Globus pallidus (tissue), 1 donor: ENCODE measurements around the gene NEDD8.

Experiments
- DNase-seq: peaks from one replicate; pipeline ENCODE4 v3.0.0-alpha.2; 2015; ENCODE audit warnings: low spot score

NEDD8 gene

DNA sequence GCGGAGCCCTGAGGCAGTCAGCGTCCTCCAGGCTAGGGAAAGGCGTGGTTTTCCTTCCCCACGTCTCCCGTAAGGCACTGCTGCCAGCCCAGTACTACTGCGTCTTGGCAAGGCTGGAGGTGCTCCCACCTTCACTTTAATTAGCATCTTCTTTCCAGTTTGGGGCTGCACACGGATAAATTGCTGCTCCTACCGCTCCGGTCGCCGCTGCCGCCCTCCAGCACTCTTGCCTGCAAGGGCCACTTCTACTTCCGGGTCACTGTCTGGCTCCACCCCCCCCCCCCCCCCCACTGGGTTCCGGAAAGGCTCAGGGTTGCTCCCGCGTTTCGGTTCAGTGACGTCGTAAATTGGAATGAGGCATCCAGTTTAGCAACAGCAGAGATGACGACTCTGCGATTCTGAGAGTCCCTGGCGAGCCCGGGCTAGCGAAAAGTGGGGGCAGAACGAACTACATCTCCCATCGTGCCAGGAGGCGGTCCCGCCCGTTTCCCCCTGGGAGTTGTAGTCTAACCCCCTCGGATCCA lies at the start of gene NEDD8:
Gene NEDD8 (minus strand): TSS at position 247 of the 524 bp plus-strand sequence. CDS start 100 bp downstream, at position 147.
- peak; percentile 95 for DNase-seq

DNA sequence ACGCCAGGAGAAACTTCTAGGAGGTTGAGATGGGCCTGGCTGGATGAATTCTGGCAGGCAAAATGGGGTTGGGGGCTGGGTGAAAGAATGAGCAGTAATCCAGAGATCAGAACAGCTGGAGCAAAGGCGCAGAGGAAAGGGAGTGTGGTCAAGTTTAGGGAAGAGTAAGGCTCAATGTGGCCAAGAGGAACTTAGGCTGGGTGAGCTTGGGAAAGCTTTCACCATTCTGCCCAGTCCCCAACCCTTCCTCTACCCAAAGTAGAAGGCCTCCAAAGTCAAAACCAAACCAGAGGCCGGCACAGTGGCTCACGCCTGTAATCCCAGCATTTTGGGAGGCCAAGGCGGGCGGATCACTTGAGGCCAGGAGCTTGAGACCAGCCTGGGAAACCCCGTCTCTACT lies 49.5 kb upstream of the NEDD8 start:
- no peak for DNase-seq

DNA sequence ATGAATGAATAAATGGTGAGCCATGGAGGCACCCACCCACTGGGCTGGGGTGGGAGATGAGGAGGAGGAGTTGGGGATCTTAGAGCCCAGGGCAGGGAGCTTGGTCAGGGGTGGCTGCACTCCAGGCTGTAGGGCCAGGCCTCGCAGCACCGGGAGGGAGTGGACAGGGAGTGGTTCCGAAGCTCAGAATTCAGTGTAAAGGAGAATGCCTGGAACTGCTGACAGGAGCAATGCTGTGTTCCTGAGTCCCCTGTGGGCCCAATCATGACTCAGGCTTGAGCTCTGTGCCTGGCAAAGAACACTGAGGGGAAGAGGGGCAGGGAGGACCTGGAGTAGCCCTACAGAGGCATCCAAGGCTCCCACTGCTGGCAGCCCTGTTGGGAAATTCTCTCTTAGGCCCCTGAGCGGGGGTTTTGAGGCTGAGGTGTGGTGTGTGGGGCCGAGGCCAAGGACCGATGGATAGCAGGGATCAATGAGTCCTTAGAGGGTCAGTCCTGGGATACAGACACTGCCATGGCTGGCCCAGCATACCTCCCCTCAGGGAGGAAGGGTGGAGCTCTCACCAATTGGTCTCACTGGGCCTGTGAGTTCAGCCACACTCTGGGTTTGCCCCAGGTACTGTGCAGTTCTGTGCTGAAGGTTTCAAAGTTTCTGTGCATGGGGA lies 48.8 kb upstream of the NEDD8 start:
- DNase-seq: no peak

DNA sequence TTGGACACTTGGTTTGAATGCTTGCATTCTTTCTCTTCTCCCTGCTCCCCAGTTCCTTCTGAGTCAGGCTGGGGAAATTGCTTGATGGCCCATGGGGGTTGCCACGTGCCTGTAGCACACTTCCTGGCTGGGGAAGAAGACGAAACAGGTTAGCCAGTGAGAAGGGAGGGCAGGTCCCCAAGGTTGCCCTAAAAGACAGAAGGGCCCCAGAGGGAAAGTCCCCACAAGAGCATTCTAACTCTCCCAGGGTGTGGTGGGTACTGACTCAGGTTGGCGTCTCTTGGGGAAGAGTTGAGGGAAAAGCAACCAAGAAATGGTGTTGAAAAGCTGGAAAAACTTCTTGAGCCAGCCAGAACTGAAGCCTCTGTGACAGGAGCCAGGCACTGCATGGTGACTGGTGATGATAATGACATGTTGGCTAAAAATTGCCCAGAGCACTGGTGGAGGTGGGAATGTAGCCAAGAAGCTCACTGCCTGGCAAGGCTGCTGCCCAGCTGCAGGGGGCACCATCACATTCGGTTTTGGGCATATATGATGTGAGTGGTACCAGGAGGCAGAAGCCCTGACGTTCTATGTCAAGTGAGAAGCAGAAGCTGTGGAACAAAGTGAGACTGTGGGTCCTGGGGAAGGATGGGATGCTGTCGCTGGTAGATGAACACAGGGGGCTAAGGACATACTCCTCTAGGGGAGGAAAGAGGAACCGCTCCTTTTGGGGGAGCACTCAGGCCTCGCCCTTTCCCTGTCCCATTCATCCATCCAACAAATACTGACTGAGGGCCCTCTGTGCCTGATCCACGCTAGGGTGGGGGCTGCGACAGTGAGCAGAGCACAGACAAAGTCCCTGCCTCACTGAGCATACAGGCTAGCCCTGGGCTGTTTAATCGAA lies 47.4 kb upstream of the NEDD8 start:
- DNase-seq: peak; percentile 81

DNA sequence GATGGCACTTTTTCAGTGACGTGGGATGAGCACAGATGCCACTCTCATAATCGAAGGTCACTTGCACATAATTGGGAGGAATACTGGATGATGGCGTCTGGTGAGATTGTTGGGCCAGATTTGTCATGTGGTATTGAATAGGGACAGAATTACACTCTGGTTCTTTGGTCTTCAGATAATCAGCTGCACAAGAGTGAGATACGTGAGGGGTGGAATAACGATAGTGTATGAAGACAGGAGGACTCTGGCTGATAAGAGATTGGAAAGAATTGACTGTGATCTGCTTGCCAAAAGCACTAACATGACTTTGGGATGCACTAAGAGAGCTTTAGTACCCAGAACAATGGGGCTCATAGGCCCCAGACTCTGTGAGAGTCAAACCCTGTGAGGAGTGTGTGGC lies 46.3 kb upstream of the NEDD8 start:
- no peak for DNase-seq

DNA sequence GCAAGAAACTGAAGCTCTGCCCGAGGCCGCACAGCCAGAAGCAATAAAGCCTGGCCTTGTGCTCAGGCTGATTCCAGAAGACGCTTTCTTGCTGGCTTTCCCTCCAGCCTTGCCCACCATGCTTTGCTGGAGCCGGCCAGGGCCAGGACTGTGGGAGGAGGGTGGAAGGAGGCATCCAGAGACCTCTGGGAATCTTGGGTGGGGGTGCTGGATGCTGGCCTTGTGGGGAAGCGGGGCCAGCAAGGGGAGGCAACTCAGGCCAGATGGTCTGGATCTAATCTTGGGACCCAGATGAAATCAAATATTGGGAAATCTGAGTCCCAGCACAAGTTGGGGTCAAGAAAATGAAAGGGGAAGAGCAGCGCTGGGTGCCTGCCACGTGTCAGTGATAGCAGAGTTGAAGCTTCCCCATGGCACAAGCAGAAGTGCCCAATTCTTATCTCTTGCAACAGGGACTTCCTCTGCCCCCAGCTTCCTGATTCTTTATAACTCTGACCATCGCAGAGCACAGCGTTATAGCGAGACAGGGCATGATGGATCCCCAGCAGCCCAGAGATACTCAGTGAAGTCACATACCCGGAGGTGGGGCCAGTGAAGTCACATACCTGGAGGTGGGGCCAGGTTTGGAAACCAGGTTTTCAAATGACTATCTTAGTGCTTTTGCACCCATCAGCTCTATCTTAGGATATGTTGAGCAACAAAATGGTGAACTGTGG lies 45.6 kb upstream of the NEDD8 start:
- DNase-seq: peak; percentile 42

DNA sequence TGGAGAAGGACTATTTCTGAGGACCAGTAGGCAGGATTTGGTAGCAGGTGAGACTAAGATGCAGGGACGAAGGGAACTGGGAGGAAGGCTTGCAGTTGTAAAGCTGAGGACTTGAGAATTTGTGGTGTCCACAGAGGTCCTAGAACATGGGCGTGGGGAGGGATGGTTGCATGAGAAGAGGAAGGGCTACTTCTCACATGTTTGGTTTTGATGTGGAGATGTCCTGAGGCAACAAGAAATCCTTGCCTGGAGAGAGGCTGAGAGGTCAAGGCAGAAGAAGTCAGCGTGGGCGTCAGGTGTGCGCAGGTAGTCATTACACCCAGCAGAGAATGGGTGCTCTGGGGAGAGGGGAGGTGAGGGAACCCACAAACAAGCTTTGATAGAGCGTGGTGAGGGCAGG lies 44.9 kb upstream of the NEDD8 start:
- DNase-seq: no peak

DNA sequence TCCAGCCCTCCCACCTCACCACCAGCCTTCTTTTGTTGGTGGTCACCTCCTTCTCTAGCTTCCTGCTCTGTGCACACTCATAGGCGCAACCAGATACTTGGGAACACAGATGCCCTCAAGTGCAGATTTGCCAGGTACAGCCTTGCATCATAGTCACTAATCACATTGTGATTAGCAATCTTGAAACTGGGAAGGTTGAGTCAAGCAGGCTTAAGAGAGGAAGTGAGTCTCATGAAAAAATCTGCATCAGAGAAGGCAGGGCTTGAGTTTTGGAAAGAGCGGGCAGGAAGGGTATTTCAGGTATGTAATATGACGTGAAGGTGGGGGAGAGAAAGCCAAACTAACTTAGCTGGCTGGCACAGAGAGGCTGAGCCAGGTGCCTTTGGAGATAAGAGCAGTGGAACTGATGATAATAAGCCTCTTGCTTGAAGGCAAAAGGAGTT lies 42.0 kb upstream of the NEDD8 start:
- peak; percentile 43 for DNase-seq

DNA sequence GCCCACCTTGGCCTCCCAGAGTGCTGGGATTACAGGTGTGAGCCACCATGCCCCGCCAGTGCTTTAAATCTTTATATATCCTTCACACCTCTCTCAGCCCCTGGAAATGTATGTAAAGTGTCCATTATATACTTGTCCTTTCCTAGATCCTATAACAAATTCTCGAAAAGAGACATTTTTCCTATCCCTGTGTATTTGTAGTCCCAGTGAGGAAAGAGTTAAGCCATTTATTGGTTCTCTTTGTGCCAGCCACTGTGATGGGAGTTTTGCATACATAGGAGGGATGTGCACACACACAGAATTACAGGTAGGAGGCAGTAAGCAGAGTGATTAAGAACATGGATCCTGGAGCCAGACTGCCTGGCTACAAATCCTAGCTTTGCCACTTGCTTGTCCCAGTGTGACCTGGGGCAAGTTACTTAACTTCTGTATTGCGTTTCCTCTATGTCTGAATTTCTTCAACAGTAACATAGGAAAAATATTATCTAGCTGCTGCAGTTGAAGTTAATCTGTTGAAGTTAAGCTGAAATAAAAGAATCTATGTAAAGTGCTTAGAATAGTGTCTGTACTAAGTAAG lies 41.3 kb upstream of the NEDD8 start:
- DNase-seq: no peak

DNA sequence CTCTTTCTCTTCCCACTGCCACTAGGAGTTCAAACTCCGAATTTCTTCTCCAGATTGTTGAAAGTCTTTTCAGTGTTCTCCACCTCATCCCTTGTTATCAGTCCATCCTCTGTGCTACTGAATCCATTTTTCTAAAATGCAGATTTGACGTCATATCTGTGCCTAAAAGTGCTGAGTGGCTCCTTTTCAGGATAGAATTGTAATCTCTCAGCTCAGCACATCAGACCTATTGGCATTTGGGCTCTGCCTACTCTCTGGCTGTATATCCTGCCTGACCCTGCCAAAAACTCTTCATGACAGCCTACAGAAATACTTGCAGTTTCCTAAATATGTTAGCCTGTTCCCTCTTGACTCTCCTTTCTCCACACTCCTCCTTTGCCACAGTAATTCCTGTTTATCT lies 40.3 kb upstream of the NEDD8 start:
- DNase-seq: no peak

DNA sequence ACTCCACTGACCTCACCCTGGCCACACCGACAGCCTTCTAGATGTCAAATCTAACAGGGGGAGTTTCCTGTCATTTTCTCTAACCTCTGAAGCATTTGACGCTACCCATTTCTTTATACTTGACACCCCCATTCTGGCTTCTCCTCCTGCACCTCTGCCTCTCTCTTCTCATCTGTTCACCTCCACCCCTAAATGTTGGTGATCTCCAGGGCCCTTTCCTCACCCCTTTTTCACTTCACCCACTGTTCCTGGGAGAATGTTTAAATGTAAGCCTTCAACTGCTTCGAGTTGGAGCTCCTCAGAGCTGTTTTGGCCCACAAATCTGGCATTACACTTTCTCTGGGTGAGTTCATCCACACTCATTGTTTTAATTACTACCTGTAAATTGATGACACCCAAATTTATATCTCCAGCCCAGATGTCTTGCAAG lies 39.7 kb upstream of the NEDD8 start:
- no peak for DNase-seq

DNA sequence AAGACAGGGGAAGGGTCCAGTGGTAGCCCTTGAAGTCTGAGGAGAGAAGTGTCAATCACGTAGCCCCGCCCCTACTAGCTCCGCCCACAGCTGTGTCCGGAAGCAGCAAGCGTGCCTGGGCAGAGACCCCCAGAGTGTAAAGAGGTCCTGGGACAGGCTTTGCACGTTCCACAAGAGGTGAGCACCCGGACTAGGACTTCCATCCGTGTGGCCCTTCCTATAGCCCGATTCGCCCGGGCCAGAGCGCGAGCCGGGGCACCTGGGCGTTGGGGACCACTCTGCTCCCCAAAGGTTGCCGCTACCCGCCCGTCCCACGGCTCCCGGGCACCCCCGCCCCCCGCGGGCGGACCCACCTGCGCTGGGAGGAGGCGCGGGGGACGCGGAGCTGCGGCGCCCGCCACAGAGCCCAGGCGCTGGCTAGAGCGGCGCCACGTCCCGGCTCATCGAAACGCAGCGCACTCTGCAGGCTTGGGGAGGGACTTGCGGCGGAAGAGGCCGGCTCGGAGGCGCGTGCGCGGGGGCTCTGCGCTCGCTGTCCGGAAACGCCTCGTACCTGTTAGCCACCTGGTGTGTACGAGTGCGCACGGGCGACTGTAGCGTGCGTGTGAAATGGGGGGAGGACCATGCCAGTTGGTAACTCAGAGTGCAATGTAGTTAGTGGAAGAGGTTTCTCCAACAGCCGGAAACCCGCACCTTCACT lies 39.1 kb upstream of the NEDD8 start, which contains the start of gene RABGGTA:
Gene RABGGTA (minus strand): TSS at position 464 of the 700 bp plus-strand sequence. CDS start 482 bp downstream, outside the sequence.
- DNase-seq: peak; percentile 80

DNA sequence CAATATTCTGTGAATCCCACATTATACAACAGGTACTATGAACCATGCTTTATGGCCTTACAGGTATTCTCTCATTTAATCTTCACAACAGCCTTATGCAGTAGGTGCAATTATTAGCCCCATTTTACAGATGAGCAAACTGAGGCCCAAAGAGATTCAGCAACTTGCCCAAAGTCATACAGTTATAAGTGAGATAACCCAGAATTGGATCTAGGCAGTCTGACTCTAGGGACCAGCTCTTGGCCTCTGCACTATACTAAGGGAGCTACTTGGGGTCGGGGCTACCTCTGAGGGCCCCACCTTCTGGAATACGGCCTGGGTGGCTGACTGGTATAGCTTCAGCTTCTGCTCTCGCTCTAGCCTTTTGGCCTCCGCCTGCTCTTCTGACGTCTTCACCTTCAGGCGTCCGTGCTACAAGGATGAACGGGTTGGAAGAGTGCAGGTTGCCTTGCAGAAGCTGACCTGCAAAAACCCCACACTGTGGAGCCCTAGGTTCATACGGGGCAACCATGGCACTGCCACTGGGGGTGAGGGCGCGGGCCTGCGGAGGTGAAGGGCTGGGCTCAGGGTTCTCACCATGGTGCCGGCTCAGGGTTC lies 38.5 kb upstream of the NEDD8 start:
- DNase-seq: no peak

DNA sequence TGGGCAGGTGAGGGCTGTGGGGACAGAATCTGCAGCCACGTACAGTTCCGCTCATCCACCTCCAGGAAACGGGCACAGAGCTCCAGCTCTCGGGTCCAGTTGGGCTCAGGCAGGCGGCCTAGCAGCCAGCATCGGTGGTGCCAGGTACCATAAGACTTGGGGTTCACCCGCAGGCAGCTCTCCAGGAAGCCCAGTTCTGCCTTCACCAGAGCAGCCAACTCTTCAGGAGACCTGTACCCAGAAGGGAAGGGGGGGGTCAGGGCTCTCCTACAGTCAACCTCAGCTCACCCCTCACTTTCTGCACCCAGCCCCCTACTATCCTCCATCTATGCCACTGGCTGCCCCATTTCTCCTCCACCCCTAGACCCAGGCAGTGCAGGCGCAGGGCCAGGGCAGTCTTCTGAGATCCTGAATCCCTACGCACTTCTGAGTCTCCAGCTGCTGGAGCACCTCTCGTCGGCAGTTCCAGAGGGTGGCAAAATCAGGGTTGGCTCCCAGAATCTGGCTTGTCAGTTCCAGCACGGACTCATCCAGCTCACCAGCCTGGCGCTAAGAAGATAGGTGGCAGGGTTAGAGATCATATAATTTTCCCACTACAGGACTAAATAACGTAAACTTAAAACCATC lies 37.9 kb upstream of the NEDD8 start:
- DNase-seq: no peak

DNA sequence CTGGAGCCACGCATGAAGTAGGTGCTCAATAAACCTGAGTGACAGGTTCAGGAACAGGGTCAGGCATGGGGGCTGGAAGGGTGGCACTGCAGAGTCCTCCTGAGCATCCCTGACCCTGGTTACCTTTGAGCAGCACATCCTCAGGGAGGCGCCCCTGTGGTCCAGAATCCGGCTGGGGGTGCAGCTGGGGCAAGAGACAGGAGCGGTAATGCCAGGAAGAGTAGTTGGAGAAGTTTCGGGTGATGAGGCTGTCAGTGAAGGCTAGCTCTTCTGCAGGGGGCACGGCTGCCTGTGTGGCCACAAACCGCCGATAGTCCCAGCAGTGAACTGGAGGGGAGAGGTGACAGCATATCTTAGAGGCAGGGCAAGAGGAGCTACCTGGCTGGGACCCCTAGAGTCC lies 37.2 kb upstream of the NEDD8 start:
- no peak for DNase-seq

DNA sequence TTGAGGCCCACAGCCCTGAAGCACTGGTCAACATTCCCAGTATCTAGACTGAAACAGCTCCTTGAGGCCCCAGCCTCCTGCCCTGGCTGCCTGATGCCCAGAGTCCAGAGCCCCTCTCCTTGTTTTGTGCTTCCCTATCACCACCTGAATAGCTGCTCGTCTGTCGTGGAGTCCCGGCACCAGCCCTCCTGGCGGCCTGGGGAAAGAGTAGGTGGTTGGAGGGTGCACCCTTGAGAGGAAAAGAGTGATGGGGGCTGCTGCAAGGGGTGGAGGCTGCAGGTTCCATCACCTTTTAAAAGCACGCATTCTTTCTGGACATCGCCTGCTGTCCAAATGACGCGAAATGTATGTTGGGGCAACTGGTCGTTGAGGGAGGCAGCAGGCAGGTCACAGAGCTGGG lies 36.1 kb upstream of the NEDD8 start:
- DNase-seq: no peak

DNA sequence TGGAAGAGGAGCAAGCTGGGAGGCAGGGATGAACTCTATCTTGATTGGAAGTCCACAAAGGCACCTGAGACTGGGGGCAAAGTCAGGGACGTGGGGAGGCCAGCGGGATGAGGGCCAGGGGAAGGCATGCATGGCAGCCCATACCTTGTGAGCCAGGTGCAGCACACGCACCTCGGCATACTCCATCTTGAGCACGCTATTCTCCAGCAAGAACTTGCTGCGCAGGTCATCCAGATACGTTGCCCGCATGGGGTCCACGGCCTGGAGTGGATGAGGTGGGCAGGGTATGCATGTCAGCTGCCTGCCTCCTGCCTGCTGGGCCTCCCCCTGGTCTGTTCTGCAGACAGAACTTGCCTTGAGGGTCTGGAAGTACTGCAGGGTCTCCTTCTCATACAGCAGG lies 35.3 kb upstream of the NEDD8 start:
- DNase-seq: no peak

DNA sequence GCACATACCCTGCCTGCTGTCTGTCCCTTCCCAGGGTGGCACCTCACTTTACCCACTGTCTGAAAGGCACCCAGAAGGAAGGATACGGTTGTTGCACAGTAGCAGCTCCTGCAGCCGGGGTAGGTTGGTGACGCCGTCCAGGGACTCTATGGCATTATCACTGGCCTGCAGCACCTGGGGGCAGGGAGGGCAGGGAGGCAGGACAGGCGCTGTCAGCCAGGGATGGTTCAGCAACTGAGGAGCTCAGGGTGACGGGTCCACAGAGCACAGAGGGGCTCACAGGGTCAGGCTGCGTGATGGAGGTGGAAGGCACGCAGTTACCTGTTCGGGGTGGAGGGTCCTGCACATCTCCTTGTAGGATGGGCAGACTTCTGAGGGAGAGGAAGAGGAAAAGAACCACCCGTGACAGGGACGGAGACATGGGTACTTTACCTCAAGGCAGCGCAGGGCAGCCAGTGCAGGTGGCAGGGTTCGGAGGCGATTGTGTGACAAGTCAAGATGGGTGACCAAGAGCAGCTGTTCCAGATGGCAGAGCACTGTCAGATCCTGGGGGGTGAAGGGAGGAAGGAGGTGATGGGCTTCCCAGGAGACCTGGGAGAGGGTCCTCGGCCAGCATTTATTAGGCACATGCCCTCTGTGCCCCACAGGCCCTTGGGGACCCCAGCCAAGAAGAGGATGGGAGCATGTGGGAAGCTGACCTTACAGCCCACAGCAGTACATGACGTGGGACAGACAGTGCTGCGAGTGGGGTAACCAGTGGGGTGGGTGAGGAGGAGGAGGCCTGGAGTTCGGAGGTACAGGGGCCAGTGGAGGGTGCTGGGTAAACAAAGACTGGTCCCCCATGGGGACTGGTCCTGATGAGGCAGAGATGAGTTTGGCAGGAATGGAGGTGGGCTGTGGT lies 34.4 kb upstream of the NEDD8 start:
- DNase-seq: no peak

DNA sequence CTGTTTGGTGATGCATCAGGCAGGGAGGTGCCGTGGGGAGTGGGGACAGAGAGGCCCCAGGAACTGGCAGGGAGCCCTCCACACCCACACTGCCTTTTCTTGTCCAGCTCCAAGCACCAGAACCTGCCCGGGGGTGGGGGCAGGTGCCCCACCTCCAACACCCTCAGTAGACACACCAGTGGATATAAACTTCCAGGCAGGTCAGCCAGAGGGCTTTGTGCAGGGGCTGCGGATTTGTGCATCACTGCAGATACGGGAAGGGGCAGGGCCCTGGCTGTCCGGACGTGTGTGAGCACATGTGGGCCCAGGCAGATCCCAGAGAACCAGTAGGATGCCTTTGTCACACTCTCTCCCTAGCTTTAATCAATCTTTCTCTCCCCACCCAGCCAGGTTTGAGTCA lies 32.1 kb upstream of the NEDD8 start:
- DNase-seq: no peak
